Muscle layer of duodenum (tissue), 2 donors: ENCODE measurements around the gene FANCF.

ENCODE experiments used
- H3K27ac ChIP-seq: one replicate; pipeline ENCODE4 v1.7.0; 2013; ENCODE audit warnings: mild to moderate bottlenecking, low read length
- H3K27me3 ChIP-seq: one replicate; pipeline ENCODE4 v1.7.0; 2013; ENCODE audit warnings: low read depth, mild to moderate bottlenecking, control low read depth, low read length
- H3K36me3 ChIP-seq, 2 donors: one replicate each; pipeline ENCODE4 v1.7.0; 2013; ENCODE audit warnings: low read length in 2 of 2, control low read depth in 1 of 2, mild to moderate bottlenecking in 1 of 2; ENCODE audit not compliant: insufficient read depth in 2 of 2, control insufficient read depth in 1 of 2
- H3K4me1 ChIP-seq, 2 donors: one replicate each; pipeline ENCODE4 v1.7.0; 2013; ENCODE audit warnings: low read length in 2 of 2, mild to moderate bottlenecking in 2 of 2, control low read depth in 1 of 2, moderate library complexity in 1 of 2; ENCODE audit not compliant: insufficient read depth in 2 of 2, control insufficient read depth in 1 of 2
- H3K4me3 ChIP-seq, 2 donors: one replicate each; pipeline ENCODE4 v1.7.0; 2013; ENCODE audit warnings: low read length in 2 of 2, low read depth in 1 of 2, mild to moderate bottlenecking in 1 of 2
- H3K9me3 ChIP-seq, 2 donors: one replicate each; pipeline ENCODE4 v1.7.0; 2013; ENCODE audit warnings: low read length in 2 of 2, control low read depth in 1 of 2, mild to moderate bottlenecking in 1 of 2; ENCODE audit not compliant: control insufficient read depth in 1 of 2
- donor health status: healthy.

Gene FANCF

GRCh38 chr11:22625448-22626287 lies at the start of gene FANCF:
FANCF (minus strand) TSS chr11:22625823; CDS start chr11:22625810, 13 bp downstream.
- Histone ChIP-seq H3K27me3 (no peaks in the 10 kb centered on the region), H3K36me3 (no peaks in the 10 kb centered on the region), H3K27ac (peak within 1 kb of the TSS; percentile 98), H3K4me1 (peaks cover 8 to 12% of the 10 kb centered on the region in 2 donors), H3K9me3 (no peaks in the 10 kb centered on the region), H3K4me3 (peak within 1 kb of the TSS; percentile 92 to 98)

- Histone ChIP-seq H3K27me3 (no peaks in the 10 kb centered on the region), H3K9me3 (no peaks in the 10 kb centered on the region), H3K27ac (peak overlapping the region; percentile 34), H3K4me3 (no peak overlapping the region), H3K4me1 (no peaks in the 10 kb centered on the region), H3K36me3 (no peaks in the 10 kb centered on the region)
Measured at GRCh38 chr11:22674470-22675439, 49.1 kb upstream of the FANCF start.

GRCh38 chr11:22671751-22672150 lies 46.1 kb upstream of the FANCF start:
- Histone ChIP-seq H3K4me1 (peaks cover 0 to under 1% of the 10 kb centered on the region in 2 donors), H3K27ac (no peak overlapping the region)

GRCh38 chr11:22670830-22671229 lies 45.2 kb upstream of the FANCF start:
- no peaks in the 10 kb centered on the region for H3K9me3 ChIP-seq
- H3K4me1 ChIP-seq, result peaks cover 0 to 6% of the 10 kb centered on the region in 2 donors
- H3K27me3 ChIP-seq, result peaks cover 8% of the 10 kb centered on the region
- no peaks in the 10 kb centered on the region for H3K36me3 ChIP-seq
- no peak overlapping the region for H3K27ac ChIP-seq
- no peak overlapping the region for H3K4me3 ChIP-seq

More at GRCh38 chr11:22671751-22672150, 46.1 kb upstream of the FANCF start:
- Histone ChIP-seq H3K36me3 (no peaks in the 10 kb centered on the region), H3K4me3 (no peak overlapping the region), H3K9me3 (no peaks in the 10 kb centered on the region), H3K27me3 (peaks cover 8% of the 10 kb centered on the region)

- H3K4me3 ChIP-seq, result no peak overlapping the region
- H3K36me3 ChIP-seq, result no peaks in the 10 kb centered on the region
- H3K27me3 ChIP-seq, result peaks cover 8% of the 10 kb centered on the region
- H3K27ac ChIP-seq, result no peak overlapping the region
- no peaks in the 10 kb centered on the region for H3K9me3 ChIP-seq
- H3K4me1 ChIP-seq, result peaks cover 0 to 6% of the 10 kb centered on the region in 2 donors
Measured at GRCh38 chr11:22669368-22669767, 43.7 kb upstream of the FANCF start.

- Histone ChIP-seq H3K9me3 (no peaks in the 10 kb centered on the region), H3K27me3 (peaks cover 8% of the 10 kb centered on the region), H3K36me3 (no peaks in the 10 kb centered on the region), H3K4me1 (peaks cover 0 to 6% of the 10 kb centered on the region in 2 donors), H3K4me3 (no peak overlapping the region), H3K27ac (no peak overlapping the region)
Measured at GRCh38 chr11:22668005-22668796, 42.6 kb upstream of the FANCF start.

GRCh38 chr11:22666688-22667439 lies 41.2 kb upstream of the FANCF start:
- peaks cover 8% of the 10 kb centered on the region for H3K27me3 ChIP-seq
- peak overlapping the region; percentile 60 to 67 for H3K4me3 ChIP-seq
- H3K27ac ChIP-seq, result no peak overlapping the region
- H3K9me3 ChIP-seq, result no peaks in the 10 kb centered on the region
- H3K4me1 ChIP-seq, result peaks cover 0 to 6% of the 10 kb centered on the region in 2 donors
- no peaks in the 10 kb centered on the region for H3K36me3 ChIP-seq

- peak within 1 kb of the TSS; percentile 60 to 67 for H3K4me3 ChIP-seq
- H3K4me1 ChIP-seq, result peaks cover 0 to 6% of the 10 kb centered on the region in 2 donors
- no peaks in the 10 kb centered on the region for H3K9me3 ChIP-seq
- H3K27ac ChIP-seq, result no peak within 1 kb of the TSS
- H3K36me3 ChIP-seq, result no peaks in the 10 kb centered on the region
- peaks cover 8% of the 10 kb centered on the region for H3K27me3 ChIP-seq
Measured at GRCh38 chr11:22666325-22666687, 40.7 kb upstream of the FANCF start, which contains the start of gene GAS2. GAS2 (plus strand) TSS chr11:22666611; CDS start chr11:22674870, 8,259 bp downstream.

GRCh38 chr11:22659783-22660182 lies 34.2 kb upstream of the FANCF start:
- Histone ChIP-seq H3K4me1 (no peaks in the 10 kb centered on the region), H3K9me3 (no peaks in the 10 kb centered on the region), H3K27ac (no peak overlapping the region), H3K4me3 (no peak overlapping the region), H3K27me3 (no peaks in the 10 kb centered on the region), H3K36me3 (no peaks in the 10 kb centered on the region)

- Histone ChIP-seq H3K27me3 (no peaks in the 10 kb centered on the region), H3K27ac (no peak overlapping the region), H3K36me3 (no peaks in the 10 kb centered on the region), H3K4me1 (no peaks in the 10 kb centered on the region), H3K9me3 (no peaks in the 10 kb centered on the region), H3K4me3 (no peak overlapping the region)
Measured at GRCh38 chr11:22657101-22657694, 31.6 kb upstream of the FANCF start.
